Activated naive CD8-positive, alpha-beta T cell treated with anti-CD3 and anti-CD28 coated beads, Interleukin-2, amount 50 U/mL, for 24 hours (primary cell): ENCODE measurements around the gene CHST15.
A peak's percentile ranks its signal among the peaks of the same experiment; 100 is the strongest.

Experiments used
- ATAC-seq: fragments of 150-1000 bp; cut with Tn5 transposase; one replicate; pipeline ENCODE4 v1.10.0; 2021
- DNase-seq: peaks from one replicate; pipeline ENCODE4 v3.0.0; 2021
- H3K27ac Mint-ChIP-seq: one replicate; pipeline ENCODE4 v1.8.0; 2021; ENCODE audit warnings: mild to moderate bottlenecking, mixed read lengths
- H3K27me3 Mint-ChIP-seq: one replicate; pipeline ENCODE4 v1.8.0; 2021; ENCODE audit warnings: mixed read lengths
- H3K36me3 Mint-ChIP-seq: one replicate; pipeline ENCODE4 v1.8.0; 2021; ENCODE audit warnings: low read depth, mixed read lengths
- H3K4me1 Mint-ChIP-seq: one replicate; pipeline ENCODE4 v1.8.0; 2021; ENCODE audit warnings: mixed read lengths
- H3K4me3 Mint-ChIP-seq: one replicate; pipeline ENCODE4 v1.8.0; 2021; ENCODE audit warnings: mild to moderate bottlenecking, moderate library complexity, mixed read lengths
- H3K9me3 Mint-ChIP-seq: one replicate; pipeline ENCODE4 v1.8.0; 2021; ENCODE audit warnings: mixed read lengths

Gene CHST15

DNA sequence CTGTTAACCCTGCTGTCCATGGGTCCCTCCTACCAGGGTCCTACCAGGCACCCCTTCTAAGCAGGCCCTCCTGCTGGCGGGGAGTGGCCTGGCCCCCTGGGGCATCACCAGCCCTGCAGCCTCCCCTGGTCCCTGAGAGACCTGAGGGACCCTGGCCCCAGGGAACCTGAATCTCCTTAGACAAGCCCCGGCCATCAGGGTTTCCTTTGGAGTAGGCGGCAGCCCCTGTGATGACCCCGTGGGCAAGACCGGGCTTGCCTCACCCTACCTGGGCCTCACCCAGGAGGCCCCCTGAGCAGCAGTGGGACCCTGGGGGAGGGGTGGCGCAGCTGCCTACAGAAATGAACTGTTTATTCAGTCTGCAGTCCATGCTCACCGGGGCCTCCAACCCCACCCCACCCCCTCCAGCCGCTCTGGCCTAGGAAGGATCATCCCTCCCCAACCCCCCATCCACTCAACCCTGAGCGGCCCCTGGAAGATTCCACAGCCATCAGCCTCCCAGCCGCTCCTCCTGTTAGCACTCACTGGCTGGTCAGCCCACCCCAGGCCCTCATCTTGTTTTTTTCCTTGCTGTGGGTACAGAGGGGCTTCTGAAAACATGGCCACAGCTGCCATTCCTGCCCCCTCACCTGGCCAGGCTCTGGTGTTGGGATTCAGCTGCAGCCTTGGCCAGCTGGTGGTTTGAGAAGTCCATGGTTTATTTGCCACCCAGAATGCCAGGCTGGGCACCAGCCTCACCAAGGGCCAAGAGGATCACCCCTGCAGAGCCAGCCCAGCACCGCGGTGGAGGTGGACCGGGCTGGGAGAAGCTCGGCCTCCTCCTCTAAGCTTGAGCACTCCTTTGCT is 34.8 kb upstream of the CHST15 start:
- H3K9me3 Mint-ChIP-seq: no peaks in the 10 kb centered on the region
- H3K36me3 Mint-ChIP-seq: no peaks in the 10 kb centered on the region
- no peak for ATAC-seq
- no peak overlapping the region for H3K4me3 Mint-ChIP-seq
- DNase-seq: no peak
- peaks cover 4% of the 10 kb centered on the region for H3K27me3 Mint-ChIP-seq
- H3K27ac Mint-ChIP-seq: no peak overlapping the region
- no peaks in the 10 kb centered on the region for H3K4me1 Mint-ChIP-seq

DNA sequence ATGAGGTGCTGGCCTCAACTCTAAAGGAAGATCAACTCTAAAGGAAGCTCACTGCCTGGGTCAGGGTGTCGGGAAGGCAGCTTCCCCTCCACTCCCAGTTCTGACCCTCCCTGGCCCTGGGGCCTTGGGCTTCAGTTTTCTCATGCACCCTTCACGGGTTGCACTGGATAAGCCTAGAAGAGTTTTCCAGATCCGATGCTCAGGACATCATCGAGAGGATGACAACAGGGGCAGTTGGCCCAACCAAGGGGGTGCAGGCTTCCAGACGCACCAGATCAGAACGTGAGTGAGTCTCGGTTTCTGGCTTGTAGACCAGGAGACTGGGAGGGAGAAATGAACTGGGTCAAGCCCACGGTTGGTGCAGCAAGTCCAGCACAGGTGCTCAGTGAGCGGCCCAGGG is 34.2 kb upstream of the CHST15 start:
- Mint-ChIP-seq H3K27me3 (no peaks in the 10 kb centered on the region), H3K36me3 (no peaks in the 10 kb centered on the region), H3K9me3 (no peaks in the 10 kb centered on the region), H3K4me3 (no peak overlapping the region), H3K27ac (no peak overlapping the region), H3K4me1 (no peaks in the 10 kb centered on the region)
- DNase-seq (no peak), ATAC-seq (no peak)

- Mint-ChIP-seq H3K27me3 (no peaks in the 10 kb centered on the region), H3K4me1 (no peaks in the 10 kb centered on the region), H3K9me3 (no peaks in the 10 kb centered on the region), H3K27ac (no peak overlapping the region), H3K36me3 (no peaks in the 10 kb centered on the region), H3K4me3 (no peak overlapping the region)
- ATAC-seq (no peak), DNase-seq (no peak)
Measured at GRCh38 chr10:124126983-124127385, 33.6 kb upstream of the CHST15 start.

- Mint-ChIP-seq H3K9me3 (no peaks in the 10 kb centered on the region), H3K27ac (no peak overlapping the region), H3K4me3 (no peak overlapping the region), H3K36me3 (no peaks in the 10 kb centered on the region), H3K4me1 (no peaks in the 10 kb centered on the region), H3K27me3 (no peaks in the 10 kb centered on the region)
- ATAC-seq: no peak
- DNase-seq: no peak
Measured at GRCh38 chr10:124126145-124126982, 33.0 kb upstream of the CHST15 start.

DNA sequence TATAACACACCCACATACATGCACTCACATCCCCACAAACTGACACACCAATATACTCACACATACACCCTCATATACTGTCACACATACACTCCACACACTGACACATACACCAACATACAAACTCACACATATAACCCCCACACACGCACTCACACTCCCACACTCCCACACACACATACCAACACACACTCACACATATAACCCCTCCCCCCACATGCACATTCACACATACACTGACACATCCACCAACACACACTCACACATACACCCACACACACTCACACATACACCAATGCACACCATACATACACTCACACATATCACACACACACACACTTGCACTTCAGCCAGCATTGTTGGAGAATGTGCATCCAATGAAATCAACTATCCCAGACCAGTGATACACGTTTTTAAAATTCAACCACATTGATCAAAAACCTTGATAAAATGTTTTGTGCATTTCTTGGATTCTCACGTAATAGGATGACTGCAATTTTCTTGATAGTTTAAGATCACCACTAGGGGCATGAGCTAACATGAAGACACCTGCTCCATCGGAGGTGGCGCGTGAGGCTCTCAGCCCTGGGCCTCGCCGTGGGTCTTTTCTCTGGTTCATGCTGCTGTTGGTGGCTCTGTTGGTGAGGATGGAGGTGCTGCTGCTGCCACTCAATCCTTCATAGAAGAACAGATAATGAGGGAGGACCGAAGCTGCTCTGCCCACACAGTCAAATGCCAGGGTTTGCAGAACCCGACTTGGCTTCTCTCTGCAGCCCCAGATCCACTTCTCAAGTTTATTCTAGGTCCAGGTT is 32.1 kb upstream of the CHST15 start:
- no peaks in the 10 kb centered on the region for H3K9me3 Mint-ChIP-seq
- H3K36me3 Mint-ChIP-seq: no peaks in the 10 kb centered on the region
- no peaks in the 10 kb centered on the region for H3K4me1 Mint-ChIP-seq
- DNase-seq (no peak), ATAC-seq (no peak)
- no peak overlapping the region for H3K4me3 Mint-ChIP-seq
- no peaks in the 10 kb centered on the region for H3K27me3 Mint-ChIP-seq
- no peak overlapping the region for H3K27ac Mint-ChIP-seq

DNA sequence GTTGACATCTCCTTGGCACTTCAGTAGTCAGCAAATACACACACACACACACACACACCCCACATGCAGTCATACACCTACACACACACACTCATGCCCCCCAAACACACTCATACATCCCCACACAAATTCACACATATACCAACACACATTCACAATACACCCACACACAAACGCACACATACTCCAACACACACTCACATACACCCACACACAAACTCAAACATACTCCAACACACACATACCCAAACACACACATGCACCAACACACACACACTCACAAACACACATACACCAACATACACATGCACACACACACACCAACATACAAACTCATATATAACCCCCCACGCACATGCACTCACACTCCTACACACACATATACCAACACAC is 31.4 kb upstream of the CHST15 start:
- Mint-ChIP-seq H3K4me3 (no peak overlapping the region), H3K9me3 (no peaks in the 10 kb centered on the region), H3K27me3 (no peaks in the 10 kb centered on the region), H3K4me1 (no peaks in the 10 kb centered on the region), H3K36me3 (no peaks in the 10 kb centered on the region), H3K27ac (no peak overlapping the region)
- ATAC-seq (no peak), DNase-seq (no peak)

DNA sequence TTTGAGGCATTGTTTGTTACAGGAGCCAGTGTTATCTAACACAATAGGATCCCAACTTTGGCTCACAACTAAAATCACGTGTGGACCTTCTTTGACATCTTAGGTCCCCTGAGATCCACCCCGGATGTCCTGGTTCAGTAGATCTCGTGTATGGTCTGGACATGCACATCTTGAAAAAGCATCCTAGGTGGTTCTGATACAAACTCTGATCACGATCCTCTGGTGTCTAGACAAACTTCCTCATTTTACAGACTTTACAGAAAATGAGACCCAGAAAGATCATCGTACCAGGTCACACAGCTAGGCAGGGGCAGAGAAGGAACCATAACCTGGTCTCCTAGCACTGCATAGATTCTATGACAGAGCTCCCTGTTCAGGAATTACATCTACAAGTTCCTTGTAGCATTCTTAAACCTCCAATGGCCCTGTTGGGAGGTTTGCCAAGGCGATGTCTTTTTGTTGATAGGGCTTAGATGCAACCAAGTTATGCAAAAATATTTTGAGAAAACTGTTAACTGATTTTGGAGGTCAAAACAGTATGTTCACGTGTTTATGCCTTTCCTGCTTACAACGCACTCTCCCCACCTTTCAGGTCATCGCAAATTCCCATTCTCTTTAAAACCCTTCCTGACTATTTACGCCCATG is 30.8 kb upstream of the CHST15 start:
- H3K9me3 Mint-ChIP-seq: no peaks in the 10 kb centered on the region
- ATAC-seq (no peak), DNase-seq (no peak)
- no peak overlapping the region for H3K27ac Mint-ChIP-seq
- H3K27me3 Mint-ChIP-seq: no peaks in the 10 kb centered on the region
- H3K36me3 Mint-ChIP-seq: no peaks in the 10 kb centered on the region
- H3K4me3 Mint-ChIP-seq: no peak overlapping the region
- H3K4me1 Mint-ChIP-seq: no peaks in the 10 kb centered on the region

- Mint-ChIP-seq H3K4me3 (no peak overlapping the region), H3K27me3 (no peaks in the 10 kb centered on the region), H3K4me1 (peaks cover 1% of the 10 kb centered on the region), H3K9me3 (no peaks in the 10 kb centered on the region), H3K36me3 (no peaks in the 10 kb centered on the region), H3K27ac (no peak overlapping the region)
- ATAC-seq (no peak), DNase-seq (no peak)
Measured at GRCh38 chr10:124123156-124123555, 29.8 kb upstream of the CHST15 start.

- Mint-ChIP-seq H3K4me1 (peaks cover 1% of the 10 kb centered on the region), H3K27ac (no peak overlapping the region), H3K27me3 (no peaks in the 10 kb centered on the region), H3K4me3 (no peak overlapping the region), H3K9me3 (no peaks in the 10 kb centered on the region), H3K36me3 (no peaks in the 10 kb centered on the region)
- ATAC-seq (no peak), DNase-seq (no peak)
Measured at GRCh38 chr10:124122211-124122610, 28.8 kb upstream of the CHST15 start.

DNA sequence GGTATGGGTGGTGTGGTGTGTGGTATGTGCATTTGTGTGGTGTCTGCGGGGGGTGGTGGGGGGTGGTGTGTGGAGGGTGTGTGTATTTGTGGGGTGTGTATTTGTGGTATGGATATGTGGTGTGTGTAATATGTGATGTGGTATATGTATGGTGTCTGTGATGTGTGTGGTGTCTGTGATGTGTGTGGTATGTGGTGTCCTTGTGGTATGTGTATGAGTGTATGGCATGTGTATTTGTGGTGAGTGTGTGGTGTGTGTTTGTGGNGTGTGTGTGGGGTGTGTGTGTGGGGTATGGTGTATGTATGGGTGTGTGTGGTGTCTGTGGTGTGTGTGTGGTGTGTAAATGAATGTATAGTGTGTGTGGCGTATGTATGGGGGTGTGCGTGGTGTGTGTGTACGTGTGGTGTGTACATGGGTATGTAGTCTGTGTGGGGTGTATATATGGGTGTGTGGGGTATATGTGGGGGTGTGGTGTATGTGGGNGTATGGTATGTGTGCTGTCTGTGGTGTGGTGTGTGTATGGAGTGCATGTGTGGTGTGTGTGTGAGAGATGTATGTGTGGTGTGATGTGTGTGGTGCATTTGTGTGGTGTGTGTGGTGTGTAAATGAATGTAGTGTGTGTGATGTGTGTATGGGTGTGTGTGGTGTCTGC is 27.1 kb upstream of the CHST15 start:
- DNase-seq: no peak
- H3K36me3 Mint-ChIP-seq: no peaks in the 10 kb centered on the region
- H3K27me3 Mint-ChIP-seq: no peaks in the 10 kb centered on the region
- H3K4me3 Mint-ChIP-seq: no peak overlapping the region
- no peaks in the 10 kb centered on the region for H3K9me3 Mint-ChIP-seq
- ATAC-seq: peak; percentile 15
- H3K4me1 Mint-ChIP-seq: peaks cover 1% of the 10 kb centered on the region
- no peak overlapping the region for H3K27ac Mint-ChIP-seq

DNA sequence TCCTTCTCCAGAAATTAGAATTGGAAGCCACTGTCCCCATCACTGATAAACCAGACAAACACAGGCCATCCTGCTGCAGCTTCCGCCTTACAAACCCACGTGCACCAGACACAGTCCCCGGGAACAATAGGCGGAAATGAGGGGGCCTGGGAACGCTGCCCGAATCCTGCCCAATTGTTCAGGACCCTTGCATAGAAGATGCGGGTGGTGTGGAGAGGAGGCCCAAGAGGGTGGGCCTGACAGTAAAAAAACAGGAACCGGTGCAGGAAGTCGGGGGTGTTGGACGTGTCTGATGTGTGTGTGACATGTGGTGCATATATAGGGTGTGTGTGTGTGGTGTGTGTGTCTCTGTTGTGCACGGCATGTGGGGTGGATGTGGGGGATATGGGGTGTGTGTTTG is 26.5 kb upstream of the CHST15 start:
- DNase-seq: no peak
- no peaks in the 10 kb centered on the region for H3K36me3 Mint-ChIP-seq
- no peaks in the 10 kb centered on the region for H3K9me3 Mint-ChIP-seq
- no peak overlapping the region for H3K4me3 Mint-ChIP-seq
- H3K27ac Mint-ChIP-seq: no peak overlapping the region
- no peak for ATAC-seq
- H3K4me1 Mint-ChIP-seq: peaks cover 1% of the 10 kb centered on the region
- no peaks in the 10 kb centered on the region for H3K27me3 Mint-ChIP-seq

- Mint-ChIP-seq H3K27ac (no peak overlapping the region), H3K27me3 (no peaks in the 10 kb centered on the region), H3K4me1 (peaks cover 1% of the 10 kb centered on the region), H3K9me3 (no peaks in the 10 kb centered on the region), H3K4me3 (no peak overlapping the region), H3K36me3 (no peaks in the 10 kb centered on the region)
- DNase-seq (no peak), ATAC-seq (no peak)
Measured at GRCh38 chr10:124119216-124119615, 25.8 kb upstream of the CHST15 start.

GRCh38 chr10:124117833-124118232 is 24.4 kb upstream of the CHST15 start:
- H3K27me3 Mint-ChIP-seq: no peaks in the 10 kb centered on the region
- no peak for ATAC-seq

DNA sequence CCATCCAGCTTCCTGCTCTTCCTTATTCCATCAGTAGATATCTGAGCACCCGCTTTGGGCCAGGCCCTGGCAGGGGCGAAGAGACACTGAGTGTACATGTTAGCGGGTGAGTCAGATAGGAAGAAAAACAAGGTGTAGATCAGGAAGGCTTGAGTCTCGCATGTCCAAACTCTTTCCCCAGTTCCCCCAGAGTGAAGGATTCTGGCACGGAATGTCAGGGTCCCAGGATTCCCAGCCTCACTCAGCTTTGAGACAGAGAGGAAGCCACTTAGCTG is 24.1 kb upstream of the CHST15 start:
- no peak for DNase-seq
- peaks cover 1% of the 10 kb centered on the region for H3K4me1 Mint-ChIP-seq
- H3K27me3 Mint-ChIP-seq: no peaks in the 10 kb centered on the region
- no peak overlapping the region for H3K4me3 Mint-ChIP-seq
- H3K36me3 Mint-ChIP-seq: no peaks in the 10 kb centered on the region
- H3K27ac Mint-ChIP-seq: no peak overlapping the region
- H3K9me3 Mint-ChIP-seq: no peaks in the 10 kb centered on the region
- no peak for ATAC-seq

More at GRCh38 chr10:124117833-124118232, 24.4 kb upstream of the CHST15 start:
- no peak overlapping the region for H3K27ac Mint-ChIP-seq
- H3K9me3 Mint-ChIP-seq: no peaks in the 10 kb centered on the region
- no peaks in the 10 kb centered on the region for H3K36me3 Mint-ChIP-seq
- no peak for DNase-seq
- H3K4me3 Mint-ChIP-seq: no peak overlapping the region
- peaks cover 1% of the 10 kb centered on the region for H3K4me1 Mint-ChIP-seq
